Pulmonary artery endothelial cell (primary cell): ENCODE data around the gene B4GALNT3. TPM values are rescaled to one million over a fixed set of nuclear protein-coding genes. Genes with fewer than 3 reads are reported as not detected.
A peak's percentile ranks its signal among the peaks of the same experiment; 100 is the strongest.

ENCODE experiments used
- DNase-seq: peaks from one replicate; pipeline ENCODE4 v3.0.0-alpha.2; 2011; ENCODE audit warnings: low read depth, low spot score
- total RNA-seq: library from RNA; depleted of rRNA; stranded (reverse); fragments of >200 nt; gene quantifications from 2 replicates; pipeline ENCODE4 v1.2.3, GENCODE V29; 2014

Gene B4GALNT3
- total RNA-seq, 1 donor from 2014 or later = not detected

- peak; percentile 33 for DNase-seq
These were observed 79.2 kb downstream of the B4GALNT3 start for GRCh38 chr12:538731-539539.

- no peak for DNase-seq
These were observed 80.0 kb downstream of the B4GALNT3 start for GRCh38 chr12:539540-540310.

- no peak for DNase-seq
These were observed 82.1 kb downstream of the B4GALNT3 start for GRCh38 chr12:541676-542324.

- no peak for DNase-seq
These were observed 82.8 kb downstream of the B4GALNT3 start for GRCh38 chr12:542395-543113.

GRCh38 chr12:543114-543451, 83.3 kb downstream of the B4GALNT3 start:
- DNase-seq = no peak

- DNase-seq = no peak
These were observed 84.4 kb downstream of the B4GALNT3 start for GRCh38 chr12:544142-544541.

- DNase-seq = no peak
These were observed 85.3 kb downstream of the B4GALNT3 start for GRCh38 chr12:544941-545635.

- no peak for DNase-seq
These were observed 86.1 kb downstream of the B4GALNT3 start for GRCh38 chr12:545835-546234.

GRCh38 chr12:546265-546919, 86.7 kb downstream of the B4GALNT3 start:
- no peak for DNase-seq

GRCh38 chr12:546920-547845, 87.4 kb downstream of the B4GALNT3 start:
- no peak for DNase-seq

GRCh38 chr12:547883-548470, 88.2 kb downstream of the B4GALNT3 start:
- no peak for DNase-seq

GRCh38 chr12:549476-550082, 89.8 kb downstream of the B4GALNT3 start:
- DNase-seq = no peak

- DNase-seq = no peak
These were observed 90.9 kb downstream of the B4GALNT3 start for GRCh38 chr12:550473-551260.

- no peak for DNase-seq
These were observed 92.7 kb downstream of the B4GALNT3 start for GRCh38 chr12:552466-552865.

GRCh38 chr12:553216-554000, 93.7 kb downstream of the B4GALNT3 start:
- DNase-seq = no peak

- DNase-seq = no peak
These were observed 94.2 kb downstream of the B4GALNT3 start for GRCh38 chr12:554001-554285.

- no peak for DNase-seq
These were observed 96.8 kb downstream of the B4GALNT3 start for GRCh38 chr12:556498-556897.
